AG04449 (cell line): ENCODE measurements around the gene KDM6B.

ENCODE experiments used
- CTCF ChIA-PET: fragments of 350-600 bp; formaldehyde crosslinking; extraction: SDS; loops from one replicate; lab custom pipeline; 2021; ENCODE audit warnings: antibody characterized with exemption; lab: Yijun Ruan, JAX
- POLR2A ChIA-PET: fragments of 400-600, 350-600 bp; formaldehyde crosslinking; extraction: SDS; loops from one replicate; lab custom pipeline; 2020; ENCODE audit warnings: antibody characterized with exemption, inconsistent platforms; lab: Yijun Ruan, JAX
- DNase-seq: peaks from one replicate; pipeline ENCODE4 v3.0.0-alpha.2; 2010; ENCODE audit warnings: low read depth, low spot score
- H3K4me3 ChIP-seq: 2 replicates; pipeline ENCODE4 v1.5.1; 2011; ENCODE audit warnings: low read depth, mild to moderate bottlenecking, control low read depth, low read length
- TF ChIP-seq, protein P1 (sequence below): IDR thresholded peaks from one replicate; pipeline ENCODE4 v1.5.1; 2011; ENCODE audit warnings: mild to moderate bottlenecking, moderate library complexity, low read length, control low read depth, inconsistent platforms; ENCODE audit not compliant: insufficient read depth; ENCODE audit errors: missing control alignments

Gene KDM6B

DNA sequence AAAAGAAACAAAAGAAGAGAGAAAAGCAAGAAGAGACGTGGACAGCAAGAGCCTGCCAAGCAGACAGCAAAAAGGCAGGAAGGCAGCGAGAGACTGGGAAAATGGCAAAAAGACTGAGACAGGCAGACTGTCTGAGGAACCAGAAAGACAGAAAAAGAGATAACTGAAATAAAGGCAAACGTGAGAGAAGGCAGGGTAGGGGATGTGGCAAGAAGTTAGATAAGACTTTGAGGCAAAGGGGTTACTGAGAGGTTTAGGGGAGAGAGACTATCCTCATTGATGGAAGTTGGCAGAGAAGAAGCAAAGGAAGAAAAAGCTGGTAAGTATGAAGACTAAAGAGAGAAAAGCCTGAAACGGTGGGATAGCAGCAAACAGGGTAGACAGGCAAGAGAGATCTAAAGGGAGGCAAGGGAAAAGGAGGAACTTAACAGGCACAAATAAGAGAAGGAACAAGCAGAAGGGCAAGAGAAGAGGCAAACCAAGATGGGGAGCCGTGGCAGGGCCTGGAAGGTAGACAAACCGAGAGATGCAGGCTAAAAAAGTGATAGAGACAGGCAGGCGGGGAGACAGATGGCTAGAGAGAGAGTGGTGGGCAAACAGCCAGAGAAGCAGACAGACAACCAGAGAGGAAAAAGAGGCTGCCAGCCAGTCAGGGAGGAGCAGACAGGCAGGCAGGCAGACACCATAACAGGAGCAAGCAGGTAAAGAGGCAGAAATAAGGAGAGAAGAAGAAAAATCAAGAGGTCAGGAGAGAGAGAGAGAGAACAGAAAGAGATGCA, 47.4 kb downstream of the KDM6B start:
- no peak for DNase-seq
- H3K4me3 ChIP-seq = no peak overlapping the region
- TF ChIP-seq, protein P1, sequence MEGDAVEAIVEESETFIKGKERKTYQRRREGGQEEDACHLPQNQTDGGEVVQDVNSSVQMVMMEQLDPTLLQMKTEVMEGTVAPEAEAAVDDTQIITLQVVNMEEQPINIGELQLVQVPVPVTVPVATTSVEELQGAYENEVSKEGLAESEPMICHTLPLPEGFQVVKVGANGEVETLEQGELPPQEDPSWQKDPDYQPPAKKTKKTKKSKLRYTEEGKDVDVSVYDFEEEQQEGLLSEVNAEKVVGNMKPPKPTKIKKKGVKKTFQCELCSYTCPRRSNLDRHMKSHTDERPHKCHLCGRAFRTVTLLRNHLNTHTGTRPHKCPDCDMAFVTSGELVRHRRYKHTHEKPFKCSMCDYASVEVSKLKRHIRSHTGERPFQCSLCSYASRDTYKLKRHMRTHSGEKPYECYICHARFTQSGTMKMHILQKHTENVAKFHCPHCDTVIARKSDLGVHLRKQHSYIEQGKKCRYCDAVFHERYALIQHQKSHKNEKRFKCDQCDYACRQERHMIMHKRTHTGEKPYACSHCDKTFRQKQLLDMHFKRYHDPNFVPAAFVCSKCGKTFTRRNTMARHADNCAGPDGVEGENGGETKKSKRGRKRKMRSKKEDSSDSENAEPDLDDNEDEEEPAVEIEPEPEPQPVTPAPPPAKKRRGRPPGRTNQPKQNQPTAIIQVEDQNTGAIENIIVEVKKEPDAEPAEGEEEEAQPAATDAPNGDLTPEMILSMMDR = no peak
- ChIA-PET POLR2A (no interaction called here), CTCF (no interaction called here)

GRCh38 chr17:7882068-7882467, 48.1 kb downstream of the KDM6B start:
- POLR2A ChIA-PET = no interaction called here
- TF ChIP-seq, protein P1 = no peak
- DNase-seq = no peak
- CTCF ChIA-PET = interaction anchor here (1.2 to 1.5 kb wide), 4 partner anchors 11 to 108 kb away, joined by 5 to 9 read pairs (median 8); no protein-coding TSS in a partner anchor
- H3K4me3 ChIP-seq = no peak overlapping the region

DNA sequence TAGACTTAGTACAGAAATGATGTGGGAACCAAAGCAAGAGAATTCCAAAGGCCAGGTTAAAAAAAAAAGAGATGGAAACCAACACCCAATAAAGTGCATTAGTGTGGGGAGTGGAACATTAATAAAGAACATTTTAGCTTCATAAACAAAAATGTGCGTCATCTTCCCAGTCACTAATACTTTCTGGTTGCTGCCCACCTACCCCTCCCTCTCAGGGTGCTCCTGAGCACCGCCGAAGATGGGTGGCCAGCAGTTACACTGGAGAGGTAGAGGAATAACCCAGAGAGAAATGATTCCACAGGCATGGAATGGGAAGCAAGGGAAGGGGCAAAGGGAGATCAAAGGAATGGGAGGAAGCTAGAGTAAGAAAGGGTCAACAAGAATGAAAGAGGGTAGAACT, 48.6 kb downstream of the KDM6B start:
- no peak overlapping the region for H3K4me3 ChIP-seq
- ChIA-PET POLR2A (interaction anchor here (0.6 kb wide), 1 partner anchor 38 kb away, joined by 3 read pairs; no protein-coding TSS in a partner anchor), CTCF (interaction anchor here (0.8 to 1.8 kb wide), 10 partner anchors 12 to 176 kb away, joined by 3 to 9 read pairs (median 4); no protein-coding TSS in a partner anchor)

More for the DNA sequence above, 48.6 kb downstream of the KDM6B start:
- TF ChIP-seq, protein P1 = no peak
- DNase-seq = no peak
